IMR-90 (cell line): ENCODE results near the gene CNKSR3. TPM values are rescaled to one million over a fixed set of nuclear protein-coding genes. Genes with fewer than 3 reads are reported as not detected.

Experiments used
- ATAC-seq: fragments of 200-7000 bp; cut with Tn5 transposase; 2 replicates; pipeline ENCODE4 v1.9.1; 2020; ENCODE audit warnings: low read depth, mild to moderate bottlenecking, moderate library complexity
- BruUV-seq: library from RNA; stranded (reverse); fragments of 400-500 nt; replicated peaks from 2 replicates; lab custom pipeline; 2021; lab: Mats Ljungman, UMichigan
- CTCF ChIA-PET: fragments of 300-600 bp; formaldehyde crosslinking; extraction: SDS; loops from one replicate; lab custom pipeline; 2021; ENCODE audit warnings: antibody characterized with exemption; lab: Yijun Ruan, JAX
- POLR2A ChIA-PET: fragments of 300-600 bp; sonication (Branson Sonifier 250); formaldehyde crosslinking; loops from one replicate; lab custom pipeline; 2022; ENCODE audit warnings: antibody characterized with exemption; ENCODE audit not compliant: unreplicated experiment; lab: Charles Lee
- DNase-seq: peaks from one replicate; pipeline ENCODE4 v3.0.0; 2013
- H2AFZ ChIP-seq: replicated peaks from 2 replicates; pipeline ENCODE3; 2013; ENCODE audit warnings: low read length, mild to moderate bottlenecking; ENCODE audit not compliant: poor library complexity
- H2AK5ac ChIP-seq: 2 replicates; pipeline ENCODE4 v1.6.1; 2013; ENCODE audit warnings: low read depth, low read length, inconsistent platforms
- H2AK9ac ChIP-seq: replicated peaks from 2 replicates; pipeline ENCODE3; 2013; ENCODE audit warnings: mild to moderate bottlenecking, low read depth, low read length, moderate library complexity; ENCODE audit not compliant: poor library complexity
- H2BK120ac ChIP-seq: 2 replicates; pipeline ENCODE4 v1.6.1; 2013; ENCODE audit warnings: low read depth, low read length, inconsistent platforms
- H2BK15ac ChIP-seq: 3 replicates; pipeline ENCODE4 v1.6.1; 2013; ENCODE audit warnings: low read depth, low read length, inconsistent platforms
- H2BK20ac ChIP-seq: 2 replicates; pipeline ENCODE4 v1.6.1; 2013; ENCODE audit warnings: low read depth, mild to moderate bottlenecking, inconsistent platforms, low read length, moderate library complexity
- H2BK5ac ChIP-seq: 2 replicates; pipeline ENCODE4 v1.6.1; 2013; ENCODE audit warnings: mild to moderate bottlenecking, low read depth, low read length, inconsistent platforms; ENCODE audit not compliant: poor library complexity, severe bottlenecking
- H3K14ac ChIP-seq: replicated peaks from 2 replicates; pipeline ENCODE4 v1.6.1; 2013; ENCODE audit warnings: low read depth, low read length, inconsistent platforms
- H3K18ac ChIP-seq: 2 replicates; pipeline ENCODE4 v1.6.1; 2013; ENCODE audit warnings: low read depth, low read length, control low read depth
- H3K23ac ChIP-seq: 2 replicates; pipeline ENCODE4 v1.6.1; 2013; ENCODE audit warnings: low read depth, low read length, inconsistent platforms
- H3K27ac ChIP-seq: 2 replicates; pipeline ENCODE4 v1.5.1; 2013; ENCODE audit warnings: mild to moderate bottlenecking, control low read depth, low read length; ENCODE audit not compliant: insufficient read depth
- H3K27me3 ChIP-seq: 2 replicates; pipeline ENCODE4 v1.6.1; 2013; ENCODE audit warnings: low read length; ENCODE audit not compliant: control insufficient read depth, insufficient read depth
- H3K36me3 ChIP-seq: 2 replicates; pipeline ENCODE4 v1.6.1; 2013; ENCODE audit warnings: low read length, mixed read lengths; ENCODE audit not compliant: control insufficient read depth, insufficient read depth
- H3K4ac ChIP-seq: 2 replicates; pipeline ENCODE4 v1.6.1; 2013; ENCODE audit warnings: low read depth, low read length, inconsistent platforms
- H3K4me1 ChIP-seq: 2 replicates; pipeline ENCODE4 v1.6.1; 2013; ENCODE audit warnings: low read length, mixed read lengths; ENCODE audit not compliant: control insufficient read depth, insufficient read depth
- H3K4me2 ChIP-seq: 2 replicates; pipeline ENCODE4 v1.6.1; 2013; ENCODE audit warnings: low read depth, mild to moderate bottlenecking, control low read depth, low read length, moderate library complexity
- H3K4me3 ChIP-seq: 2 replicates; pipeline ENCODE4 v1.5.1; 2013; ENCODE audit warnings: low read depth, mild to moderate bottlenecking, control low read depth, low read length, moderate library complexity; ENCODE audit not compliant: insufficient read depth
- H3K56ac ChIP-seq: 2 replicates; pipeline ENCODE4 v1.6.1; 2013; ENCODE audit warnings: low read length, inconsistent platforms; ENCODE audit not compliant: insufficient read depth; ENCODE audit errors: extremely low read depth
- H3K79me1 ChIP-seq, 2 experiments: 2 replicates each; pipeline ENCODE4 v1.6.1; 2013; ENCODE audit warnings: low read length in 2 of 2, inconsistent platforms in 1 of 2, low read depth in 1 of 2
- H3K9ac ChIP-seq: 2 replicates; pipeline ENCODE4 v1.6.1; 2013; ENCODE audit warnings: low read depth, low read length, control low read depth
- H3K9me1 ChIP-seq: 2 replicates; pipeline ENCODE4 v1.6.1; 2013; ENCODE audit warnings: low read length, inconsistent platforms; ENCODE audit not compliant: insufficient read depth
- H3K9me3 ChIP-seq: 2 replicates; pipeline ENCODE4 v1.6.1; 2013; ENCODE audit warnings: low read length; ENCODE audit not compliant: control insufficient read depth, insufficient read depth
- H4K20me1 ChIP-seq: 2 replicates; pipeline ENCODE4 v1.6.1; 2013; ENCODE audit warnings: low read length, inconsistent platforms; ENCODE audit not compliant: insufficient read depth
- H4K5ac ChIP-seq: 2 replicates; pipeline ENCODE4 v1.6.1; 2013; ENCODE audit warnings: mild to moderate bottlenecking, low read depth, low read length, control low read depth
- H4K8ac ChIP-seq, 2 experiments: 2 replicates each; pipeline ENCODE4 v1.6.1; 2013; ENCODE audit warnings: low read depth in 2 of 2, low read length in 2 of 2, control low read depth in 1 of 2, inconsistent platforms in 1 of 2
- H4K91ac ChIP-seq: 2 replicates; pipeline ENCODE4 v1.6.1; 2013; ENCODE audit warnings: low read depth, low read length, inconsistent platforms; ENCODE audit not compliant: insufficient read depth
- BHLHE40 ChIP-seq: fragments of 150-350 bp; IDR thresholded peaks from 2 replicates; pipeline ENCODE4 v1.6.1; 2016; ENCODE audit warnings: mild to moderate bottlenecking, low read depth, low read length
- FOS ChIP-seq: fragments of 150-350 bp; IDR thresholded peaks from 2 replicates; pipeline ENCODE4 v1.6.1; 2016; ENCODE audit warnings: low read depth, low read length
- MAFK ChIP-seq: IDR thresholded peaks from 2 replicates; pipeline ENCODE4 v1.6.1; 2012; ENCODE audit warnings: low read depth, low read length, improper control_type of control experiment
- MAZ ChIP-seq: IDR thresholded peaks from 2 replicates; pipeline ENCODE4 v1.6.1; 2012; ENCODE audit warnings: low read depth, mild to moderate bottlenecking, low read length, improper control_type of control experiment, moderate library complexity, borderline replicate concordance
- MXI1 ChIP-seq: IDR thresholded peaks from 2 replicates; pipeline ENCODE4 v1.6.1; 2012; ENCODE audit warnings: low read depth, mild to moderate bottlenecking, low read length, moderate library complexity, borderline replicate concordance
- RAD21 ChIP-seq: IDR thresholded peaks from 2 replicates; pipeline ENCODE4 v1.6.1; 2012; ENCODE audit warnings: low read length, improper control_type of control experiment
- WGBS, 2 experiments: methylation state at CpG; one replicate each; pipeline versions ENCODE4 v1.1.5 to v1.1.7; 2013; ENCODE audit warnings: missing lambda C conversion rate in 2 of 2; ENCODE audit not compliant: insufficient read length in 1 of 2; ENCODE audit errors: extremely low coverage in 2 of 2; 5-methylcytosine and 5-hydroxymethylcytosine counted together
- dilution Hi-C: fragments of 300-500 bp; cut with HindIII; formaldehyde crosslinking; loops from one replicate; pipeline ENCODE4 v1.14.3; 2018; ENCODE audit warnings: low sequenced_read_pairs; ENCODE audit not compliant: unreplicated experiment
- in situ Hi-C: fragments of 300-500 bp; cut with MboI; formaldehyde crosslinking; loops from 3 replicates; pipeline ENCODE4 v1.14.3; 2019; ENCODE audit warnings: low sequenced_read_pairs, inconsistent platforms, mixed read lengths
- intact Hi-C: fragments of 100-400 bp; cut with micrococcal nuclease; formaldehyde crosslinking; loops from 2 replicates; pipeline ENCODE4 v1.10.0; 2022
- polyA plus RNA-seq, 3 experiments: library from polyadenylated mRNA; depleted of rRNA; stranded (reverse); fragments of >200 nt; gene quantifications; 2 replicates each; pipeline ENCODE4 v1.2.3, GENCODE V29; 2012; ENCODE audit warnings: low replicate concordance in 1 of 3
- total RNA-seq: library from RNA; depleted of rRNA; stranded (reverse); fragments of >200 nt; gene quantifications from 2 replicates; pipeline ENCODE4 v1.2.3, GENCODE V29; 2012
- TF ChIP-seq, protein P1 (sequence below): conservative IDR thresholded peaks from 2 replicates; pipeline ENCODE4 v1.5.1; 2012; ENCODE audit warnings: mild to moderate bottlenecking, low read depth, low read length, improper control_type of control experiment

The CNKSR3 gene
- total and polyA plus RNA-seq, 2 of the 4 experiments (the other 2 are of a cell fraction) = 6.7 to 15.8 TPM

DNA sequence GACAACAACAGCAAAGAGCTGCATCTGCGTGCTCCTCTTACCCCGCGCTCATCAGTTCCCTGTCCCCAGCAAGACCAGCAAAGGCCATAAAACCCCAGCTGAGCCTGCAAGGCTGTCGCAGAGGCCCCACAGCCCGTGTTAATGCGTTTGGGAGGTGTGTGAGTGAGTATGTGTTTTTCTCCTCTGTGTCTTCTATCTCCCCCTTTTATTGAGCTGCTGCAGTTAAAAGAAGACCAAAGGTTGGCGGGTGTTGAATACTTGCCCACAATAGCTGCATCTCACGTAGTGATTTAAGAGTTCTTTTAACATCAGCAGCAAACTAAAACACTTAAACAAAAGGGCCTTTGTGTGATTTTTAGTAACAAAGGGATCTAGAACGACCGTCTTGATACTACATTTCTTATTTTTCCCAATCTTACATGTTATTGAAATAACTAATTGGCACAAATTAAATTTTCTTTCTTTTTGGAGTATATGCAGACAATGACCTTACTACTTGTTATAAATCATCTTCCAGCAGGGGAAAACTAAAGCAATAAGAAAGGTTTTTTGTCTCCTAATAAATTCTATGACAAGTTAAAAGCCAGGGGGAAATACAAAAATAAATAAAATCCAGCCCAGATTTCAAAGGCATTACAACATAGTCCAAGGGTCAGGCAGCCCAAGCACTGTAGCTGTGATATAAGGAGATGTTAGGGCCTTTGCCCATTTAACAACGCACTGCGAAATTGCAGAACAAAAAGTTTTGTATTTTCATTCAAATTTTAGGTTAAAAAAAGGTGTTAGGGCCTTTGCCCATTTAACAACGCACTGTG lies 27.2 kb upstream of the CNKSR3 start:
- no peak overlapping the region for H2BK5ac ChIP-seq
- ATAC-seq = no peak
- no peak overlapping the region for H2BK20ac ChIP-seq
- no peaks in the 10 kb centered on the region for H3K9me1 ChIP-seq
- H3K4me1 ChIP-seq = no peaks in the 10 kb centered on the region; the same call in 1 of the 2 replicates
- intact Hi-C loops (no loop called here), in situ Hi-C loops (no loop called here), dilution Hi-C loops (no loop called here)
- no peaks in the 10 kb centered on the region for H4K20me1 ChIP-seq
- H3K56ac ChIP-seq = no peak overlapping the region
- no peaks in the 10 kb centered on the region for H3K36me3 ChIP-seq
- H4K91ac ChIP-seq = no peak overlapping the region
- TF ChIP-seq MAFK (no peak), MAZ (no peak), RAD21 (no peak), MXI1 (no peak), BHLHE40 (no peak), FOS (no peak)
- TF ChIP-seq, protein P1, sequence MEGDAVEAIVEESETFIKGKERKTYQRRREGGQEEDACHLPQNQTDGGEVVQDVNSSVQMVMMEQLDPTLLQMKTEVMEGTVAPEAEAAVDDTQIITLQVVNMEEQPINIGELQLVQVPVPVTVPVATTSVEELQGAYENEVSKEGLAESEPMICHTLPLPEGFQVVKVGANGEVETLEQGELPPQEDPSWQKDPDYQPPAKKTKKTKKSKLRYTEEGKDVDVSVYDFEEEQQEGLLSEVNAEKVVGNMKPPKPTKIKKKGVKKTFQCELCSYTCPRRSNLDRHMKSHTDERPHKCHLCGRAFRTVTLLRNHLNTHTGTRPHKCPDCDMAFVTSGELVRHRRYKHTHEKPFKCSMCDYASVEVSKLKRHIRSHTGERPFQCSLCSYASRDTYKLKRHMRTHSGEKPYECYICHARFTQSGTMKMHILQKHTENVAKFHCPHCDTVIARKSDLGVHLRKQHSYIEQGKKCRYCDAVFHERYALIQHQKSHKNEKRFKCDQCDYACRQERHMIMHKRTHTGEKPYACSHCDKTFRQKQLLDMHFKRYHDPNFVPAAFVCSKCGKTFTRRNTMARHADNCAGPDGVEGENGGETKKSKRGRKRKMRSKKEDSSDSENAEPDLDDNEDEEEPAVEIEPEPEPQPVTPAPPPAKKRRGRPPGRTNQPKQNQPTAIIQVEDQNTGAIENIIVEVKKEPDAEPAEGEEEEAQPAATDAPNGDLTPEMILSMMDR = no peak
- H3K4me2 ChIP-seq = no peak overlapping the region
- no peak overlapping the region for H3K4ac ChIP-seq
- no peak overlapping the region for H4K8ac ChIP-seq
- no peak overlapping the region for H3K18ac ChIP-seq
- H3K9ac ChIP-seq = no peak overlapping the region
- H3K23ac ChIP-seq = no peak overlapping the region
- H3K27ac ChIP-seq = no peak overlapping the region
- no peak overlapping the region for H2BK120ac ChIP-seq
- no peak for DNase-seq
- no peaks in the 10 kb centered on the region; the same call in 1 of the 2 replicates for H3K27me3 ChIP-seq
- POLR2A ChIA-PET = interaction anchor here (1.0 kb wide), 1 partner anchor 28 kb away, joined by 8 read pairs; the partner anchor contains the start of gene CNKSR3
- H2AFZ ChIP-seq = peak overlapping the region; percentile 16
- WGBS, 2 experiments = no CpG with 5 or more reads among the region's 13 CpGs
- H3K4me3 ChIP-seq = no peak overlapping the region
- CTCF ChIA-PET = interaction anchor here (0.8 kb wide), 1 partner anchor 76 kb away, joined by 3 read pairs; no protein-coding TSS in a partner anchor
- no peaks in the 10 kb centered on the region for H3K79me1 ChIP-seq
- no peak overlapping the region for H2AK5ac ChIP-seq
- no peak overlapping the region for H4K5ac ChIP-seq
- BruUV-seq = no TSS peak
- H3K14ac ChIP-seq = no peak overlapping the region
- no peaks in the 10 kb centered on the region for H3K9me3 ChIP-seq
- H2AK9ac ChIP-seq = no peak overlapping the region
- no peak overlapping the region for H2BK15ac ChIP-seq
